HG03354 (cell line): ENCODE measurements around the gene CDH13.

Source experiments
- ATAC-seq: cut with Tn5 transposase; IDR thresholded peaks from one replicate; pipeline ENCODE4 v1.9.1; 2021; ENCODE audit warnings: mild to moderate bottlenecking; ENCODE audit not compliant: unreplicated experiment, poor library complexity, severe bottlenecking

The CDH13 gene

DNA sequence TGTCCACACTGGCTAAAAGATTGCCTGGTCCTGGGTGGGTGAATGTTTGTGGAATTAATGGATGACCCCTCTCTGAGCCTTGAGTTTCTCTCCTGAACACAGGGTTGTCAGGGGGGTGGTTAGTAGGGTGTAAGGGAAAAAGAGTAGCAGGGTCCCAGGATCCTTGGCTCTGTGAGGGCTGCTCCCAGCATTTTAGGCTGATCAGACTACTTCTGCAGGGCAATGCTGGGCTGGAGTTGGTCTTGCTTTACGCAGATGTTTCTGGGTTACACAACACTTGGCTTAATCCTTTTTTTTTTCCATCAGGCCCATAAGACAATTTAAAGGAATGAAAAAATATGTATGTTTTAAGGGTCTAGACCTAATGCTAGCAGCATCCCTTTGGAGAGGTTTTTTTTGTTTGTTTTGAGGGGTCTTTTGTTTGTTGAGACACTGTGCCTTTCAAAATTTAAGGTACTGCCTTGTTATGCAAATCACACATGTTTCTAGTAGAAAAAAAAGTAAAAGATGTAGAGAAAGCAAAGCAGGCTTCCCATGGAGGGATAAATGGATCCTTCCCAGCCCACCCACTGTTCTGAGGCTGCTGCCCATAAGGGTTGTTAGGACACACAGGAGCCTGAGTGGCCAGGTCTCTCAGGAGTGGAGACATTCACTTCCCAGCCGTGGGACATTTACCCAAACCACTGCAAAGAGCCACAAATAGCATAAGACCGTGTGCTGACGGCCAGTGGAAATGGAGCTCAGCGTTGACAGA, 955.4 kb downstream of the CDH13 start:
- no peak for ATAC-seq

DNA sequence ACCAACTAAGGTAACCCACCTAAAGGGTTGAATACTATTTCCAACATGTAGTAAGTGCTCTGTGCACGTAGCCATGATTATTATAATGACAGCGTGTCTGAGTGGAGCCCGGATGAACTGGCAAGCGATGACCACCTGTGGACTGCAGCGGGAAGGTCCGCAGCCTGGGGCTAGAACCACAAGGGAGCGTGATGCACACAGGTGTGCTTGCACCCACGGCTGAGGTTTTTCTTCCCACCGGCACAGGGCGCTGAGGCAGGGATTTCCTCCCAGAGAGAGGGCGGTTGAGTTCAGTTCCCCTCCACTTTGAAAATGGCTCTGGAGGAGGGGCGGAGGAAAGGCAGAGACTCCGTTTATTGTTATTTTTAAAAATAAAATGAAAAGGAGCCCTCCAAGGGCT, 959.3 kb downstream of the CDH13 start:
- ATAC-seq = no peak

DNA sequence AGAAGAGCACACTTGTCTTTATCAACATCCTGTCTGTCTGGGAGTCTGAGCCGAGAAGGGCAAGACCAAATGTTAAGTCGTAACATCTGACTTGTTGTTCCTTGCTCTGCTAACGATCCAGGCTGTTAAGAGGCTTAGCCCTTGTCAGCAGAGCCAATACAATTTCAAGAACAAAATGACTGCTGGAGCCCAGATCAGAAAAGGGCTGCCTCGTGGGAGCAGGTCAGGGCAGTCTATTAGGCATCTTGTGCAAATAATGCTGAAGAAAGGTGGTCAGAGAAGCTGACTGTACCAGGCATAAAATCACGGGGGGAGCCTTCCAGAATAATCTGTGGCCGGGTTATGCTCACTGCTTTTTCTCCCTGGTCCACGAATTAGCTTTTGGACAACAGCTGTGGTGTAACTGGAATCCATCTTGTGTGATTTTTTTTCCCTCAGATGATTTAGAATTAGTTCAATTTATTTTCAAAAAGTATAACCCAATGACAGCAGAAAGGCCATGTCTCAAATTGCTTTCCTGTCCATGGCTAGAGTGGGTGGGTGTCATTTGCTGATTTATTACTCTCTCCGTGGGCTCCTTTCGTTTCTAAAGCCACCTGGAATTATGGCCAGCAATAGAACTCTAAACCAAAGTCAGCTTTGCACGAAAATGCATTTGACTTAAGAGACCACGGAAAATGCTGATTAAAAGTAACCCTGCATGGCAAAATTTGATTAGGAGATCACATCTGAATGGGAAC, 959.9 kb downstream of the CDH13 start:
- no peak for ATAC-seq

DNA sequence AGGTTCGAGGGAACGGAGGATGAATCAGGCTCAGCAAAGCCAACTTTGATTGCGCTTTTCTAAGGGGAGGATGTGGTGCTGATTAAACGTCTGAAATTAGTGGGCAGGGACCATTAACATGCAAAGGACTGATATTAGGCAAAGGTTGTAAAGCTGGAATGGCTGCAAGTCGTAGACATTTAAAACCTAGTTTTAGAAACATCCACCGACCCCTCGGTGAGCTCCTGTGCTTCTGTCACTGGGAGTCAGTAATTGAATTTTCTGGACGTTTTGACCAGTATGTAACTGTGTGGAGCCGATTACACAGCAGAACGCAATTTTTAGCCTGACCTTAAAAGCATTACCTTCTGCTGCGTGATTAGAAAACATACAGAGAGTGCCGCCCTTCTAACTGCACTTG, 960.4 kb downstream of the CDH13 start:
- ATAC-seq = no peak

DNA sequence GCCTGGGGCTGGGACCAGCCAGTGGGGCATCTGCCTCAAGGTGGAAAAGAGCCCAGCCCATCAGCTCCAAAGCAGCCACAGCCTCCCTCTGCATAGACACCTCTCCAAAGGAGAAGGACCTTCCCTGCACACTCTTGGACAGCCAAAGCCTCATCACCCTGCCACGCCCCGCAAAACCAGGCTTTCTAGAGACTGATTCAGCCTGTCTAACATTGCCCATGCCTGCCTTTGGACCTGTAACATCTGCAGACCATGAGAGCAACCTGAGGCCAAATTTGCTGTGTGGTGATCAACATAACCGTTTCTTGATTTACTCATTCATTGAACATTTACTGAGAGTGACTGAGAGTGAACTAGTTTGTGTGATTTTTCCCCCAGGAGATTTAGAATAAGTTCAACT, 961.3 kb downstream of the CDH13 start:
- ATAC-seq = no peak

DNA sequence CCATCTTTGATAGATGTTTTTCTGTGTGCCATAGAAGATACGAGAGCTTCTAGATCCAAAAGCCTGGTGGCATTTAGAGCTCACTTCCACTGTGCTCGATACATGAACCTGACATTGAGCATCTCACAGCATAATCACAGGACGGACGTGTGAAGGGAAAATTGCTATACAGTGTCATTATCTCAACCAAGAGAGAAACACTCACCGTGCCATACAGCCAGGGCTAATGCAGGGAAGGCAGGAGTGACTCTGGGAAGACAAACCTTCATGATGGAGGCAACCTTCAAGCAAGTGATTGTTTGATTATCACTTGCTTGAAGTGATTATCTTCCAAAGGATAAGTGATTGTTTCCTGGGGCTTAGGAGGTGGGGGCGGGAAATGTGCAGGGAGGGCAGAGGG, 962.8 kb downstream of the CDH13 start:
- no peak for ATAC-seq

DNA sequence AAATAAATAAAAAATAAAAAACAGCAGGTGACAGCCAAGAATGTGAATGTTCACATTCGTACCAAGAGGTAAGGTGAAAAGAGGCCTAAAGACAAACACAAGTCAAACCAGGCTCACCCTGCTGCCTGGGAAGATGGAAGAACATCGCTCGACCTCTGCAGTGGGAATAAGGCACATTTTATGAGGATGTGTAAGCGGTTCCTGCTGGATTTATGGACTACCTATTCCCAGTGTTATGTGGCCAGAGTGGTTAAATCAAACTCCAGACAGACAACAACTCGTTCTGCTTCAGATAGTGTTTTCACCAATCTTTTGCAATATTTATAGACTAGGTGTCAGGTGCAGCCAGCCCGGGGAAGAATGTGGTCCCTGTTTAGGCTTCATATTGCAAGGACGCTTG, 966.0 kb downstream of the CDH13 start:
- ATAC-seq = no peak

DNA sequence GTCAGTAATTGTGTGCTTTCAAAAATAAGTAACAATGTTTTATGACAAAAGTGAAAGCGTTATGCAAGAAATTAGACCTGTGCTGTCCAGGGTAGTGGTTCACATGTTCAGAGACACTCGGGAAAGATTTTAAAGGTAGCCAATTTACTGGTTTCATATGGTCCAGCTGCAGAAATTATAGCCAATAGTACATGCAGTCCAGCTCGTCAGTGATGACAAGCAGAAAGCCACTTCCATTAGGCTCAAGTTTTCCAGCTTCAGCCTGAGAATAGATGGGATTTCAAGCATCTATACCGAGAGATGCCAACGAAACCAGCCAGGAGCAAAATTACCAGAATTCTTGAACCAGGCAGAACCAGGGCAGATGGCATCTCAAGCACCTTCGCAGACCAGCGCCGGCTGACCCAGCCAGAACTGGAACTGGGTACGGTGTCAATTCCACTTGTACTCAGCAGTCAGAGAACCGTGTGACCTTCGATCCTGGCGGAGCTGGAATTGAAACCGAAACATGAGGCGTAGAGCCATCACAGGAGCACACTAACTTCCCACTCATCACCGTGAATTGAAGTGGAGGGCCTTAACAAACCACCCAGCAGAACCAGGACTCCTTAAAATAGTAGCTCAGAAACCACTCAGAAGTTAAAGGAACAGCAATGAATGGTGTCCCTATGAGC, 973.2 kb downstream of the CDH13 start:
- ATAC-seq = no peak

DNA sequence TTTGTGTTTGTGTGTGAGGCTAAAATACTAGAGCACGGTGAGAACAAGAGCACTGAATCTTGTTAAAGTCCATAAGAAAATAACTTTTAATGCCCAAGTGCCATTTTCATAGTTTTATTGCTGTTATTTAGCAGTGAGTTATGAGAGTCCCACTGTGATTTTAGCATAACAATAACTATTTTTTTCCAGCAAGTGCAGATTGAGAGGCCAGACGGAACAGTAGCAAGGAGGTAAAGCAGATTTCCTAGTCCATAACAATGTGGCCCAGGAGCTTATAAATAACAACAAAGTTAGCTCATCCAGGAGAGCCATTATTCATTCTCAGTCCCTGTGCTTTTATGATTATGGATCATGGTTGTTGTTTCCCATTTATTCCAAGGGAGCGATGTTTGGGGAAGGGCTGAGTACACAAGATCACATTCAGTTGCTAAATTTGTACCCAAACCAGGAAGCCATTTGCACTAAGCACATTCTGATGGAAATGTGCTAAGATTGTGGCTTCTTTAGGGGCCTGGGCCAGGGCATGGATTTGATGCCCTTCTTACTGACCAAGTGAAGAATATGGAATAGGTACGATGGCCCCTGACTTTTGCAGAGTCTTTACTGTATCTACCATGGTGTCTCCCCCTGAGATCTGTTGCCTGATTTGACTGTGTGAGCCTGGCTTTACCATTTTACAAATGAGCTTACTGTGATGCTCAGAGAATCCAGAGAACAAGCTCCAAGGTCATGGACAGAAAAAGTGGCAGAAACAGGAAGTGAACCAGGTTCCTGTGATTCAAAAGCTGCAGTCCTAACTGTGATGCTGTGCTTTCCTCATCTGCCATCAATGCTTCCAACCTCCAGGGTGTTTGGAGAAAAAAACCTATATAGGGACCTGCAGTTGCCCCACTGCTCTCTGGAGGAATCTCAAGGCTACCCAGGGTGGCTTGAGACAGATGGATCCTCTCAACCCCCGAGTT, 976.3 kb downstream of the CDH13 start:
- ATAC-seq = no peak

DNA sequence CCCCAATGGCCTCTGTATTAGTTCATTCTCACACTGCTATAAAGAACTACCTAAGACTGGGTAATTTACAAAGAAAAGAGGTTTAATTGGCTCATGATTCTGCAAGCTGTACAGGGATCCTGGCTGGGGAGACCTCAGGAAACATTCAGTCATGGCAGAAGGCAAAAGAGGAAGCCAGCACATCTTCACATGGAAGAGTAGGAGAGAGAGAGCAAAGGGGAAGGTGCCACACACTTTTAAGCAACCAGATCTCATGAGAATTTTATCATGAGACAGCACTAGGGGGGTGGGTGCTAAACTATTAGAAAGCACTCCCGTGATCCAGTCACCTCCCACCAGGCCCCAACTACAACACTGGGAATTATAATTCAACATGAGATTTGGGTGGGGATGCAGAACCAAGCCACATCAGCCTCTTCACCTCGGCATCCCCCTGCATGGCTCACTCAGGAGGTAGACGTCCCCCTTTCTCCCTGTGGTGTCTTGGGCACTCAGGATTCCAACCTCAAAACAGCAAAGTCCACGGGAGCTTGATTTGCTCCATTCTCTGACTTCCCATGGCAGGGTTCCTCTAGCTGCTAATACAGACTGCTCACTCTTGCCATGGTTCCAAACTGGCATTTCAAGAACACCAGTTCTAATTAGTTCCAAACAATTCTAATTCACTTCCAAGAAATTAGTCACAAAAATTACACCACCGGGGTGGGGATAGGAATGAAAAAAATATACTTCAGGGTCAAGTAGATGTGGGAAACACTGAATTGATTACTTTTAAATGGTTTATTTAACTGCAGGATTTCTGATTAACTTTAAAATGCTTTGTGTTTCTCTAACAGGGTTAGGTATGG, 977.2 kb downstream of the CDH13 start:
- ATAC-seq = no peak

DNA sequence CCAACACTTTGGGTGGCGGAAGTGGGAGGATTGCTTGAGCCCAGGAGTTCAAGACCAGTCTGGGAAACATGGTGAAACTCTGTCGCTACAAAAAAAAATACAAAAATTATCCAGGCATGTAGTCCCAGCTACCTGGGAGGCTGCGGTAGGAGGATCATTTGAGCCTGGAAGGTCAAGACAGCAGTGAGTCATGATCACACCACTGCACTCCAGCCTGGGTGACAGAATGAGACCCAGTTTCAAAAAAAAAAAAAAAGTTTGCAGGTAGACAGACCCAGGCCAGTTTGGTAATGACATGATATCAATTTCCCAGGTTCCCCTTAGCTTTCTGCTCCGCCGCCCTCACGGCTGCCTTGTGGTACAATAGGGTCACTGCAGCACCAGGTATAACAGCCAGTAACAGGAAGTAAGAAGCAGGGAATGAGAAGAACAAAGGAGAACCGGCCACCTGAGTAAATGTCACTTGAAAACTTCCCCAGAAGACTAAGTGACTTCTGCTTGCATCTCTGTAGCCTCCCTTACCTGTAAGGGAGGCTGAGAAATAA, 979.8 kb downstream of the CDH13 start:
- no peak for ATAC-seq

DNA sequence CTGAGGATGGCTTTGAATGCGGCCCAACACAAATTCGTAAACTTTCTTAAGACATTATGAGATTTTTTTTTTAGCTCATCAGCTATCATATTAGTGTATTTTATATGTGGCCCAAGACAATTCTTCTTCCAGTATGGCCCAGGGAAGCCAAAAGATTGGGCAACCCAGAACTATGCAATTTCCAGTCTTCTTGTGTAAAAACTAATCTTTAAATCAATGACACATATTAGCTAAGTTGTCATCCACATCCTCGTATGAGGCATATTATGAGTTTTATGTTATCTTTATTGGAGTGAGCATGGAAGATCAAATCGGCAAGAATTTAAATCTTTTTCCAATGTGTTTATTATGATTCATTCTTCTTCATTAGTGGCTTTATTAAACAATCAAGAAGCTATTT, 982.4 kb downstream of the CDH13 start:
- ATAC-seq = no peak

DNA sequence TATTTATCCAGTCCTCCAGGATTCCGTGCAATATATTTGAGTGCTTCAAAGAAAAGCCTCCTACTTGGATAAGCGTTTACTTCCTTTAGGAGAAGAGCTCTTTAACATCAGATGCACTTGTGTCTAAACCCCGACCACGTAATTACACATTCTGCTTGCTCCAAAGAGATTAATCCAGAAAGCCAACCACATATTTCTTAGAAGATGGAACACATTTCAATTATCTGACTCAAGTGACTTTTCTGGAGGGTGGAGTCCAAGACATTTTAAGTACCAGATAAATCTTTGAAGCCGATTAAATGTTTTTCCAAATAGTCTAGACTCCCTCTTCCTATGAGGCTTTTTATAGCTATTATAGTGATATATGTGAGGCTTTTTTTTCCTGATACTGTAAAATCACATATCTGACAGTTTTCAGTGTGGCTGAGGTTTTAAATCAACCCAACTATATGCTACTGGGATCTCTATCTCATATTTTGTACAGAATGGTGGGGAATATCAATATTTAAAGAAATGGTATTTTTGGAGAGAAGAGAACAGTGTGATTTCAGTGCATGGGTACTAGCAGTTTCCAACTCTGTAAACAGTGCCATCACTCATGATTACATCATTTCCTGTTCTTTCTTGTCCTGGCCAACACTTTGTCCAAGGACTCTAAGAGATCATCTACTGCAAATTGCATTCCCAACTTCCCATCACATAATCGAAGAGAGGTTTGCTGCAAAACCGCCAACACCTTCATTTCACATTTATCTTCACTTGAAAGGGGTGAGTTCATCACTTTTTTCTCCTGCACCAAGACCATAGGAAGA, 988.6 kb downstream of the CDH13 start:
- ATAC-seq = no peak

DNA sequence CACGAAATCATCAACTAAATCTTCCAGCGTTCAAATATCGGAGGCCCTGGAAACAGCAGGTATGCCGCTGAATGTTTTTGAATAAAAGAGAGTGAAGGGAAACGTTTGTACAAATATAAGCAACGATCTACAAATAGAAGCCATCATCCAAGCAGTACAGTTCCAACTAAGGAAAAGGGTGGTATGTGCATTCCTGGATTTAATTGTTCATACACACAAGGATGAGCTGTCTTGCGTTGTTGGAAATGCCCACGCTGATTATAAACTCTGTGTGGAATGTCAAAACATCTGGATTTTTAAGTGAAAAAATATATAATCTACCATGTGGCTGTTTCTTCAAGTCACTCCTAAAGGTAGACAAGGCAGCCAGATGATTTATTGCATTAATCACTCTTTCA, 989.2 kb downstream of the CDH13 start:
- no peak for ATAC-seq

DNA sequence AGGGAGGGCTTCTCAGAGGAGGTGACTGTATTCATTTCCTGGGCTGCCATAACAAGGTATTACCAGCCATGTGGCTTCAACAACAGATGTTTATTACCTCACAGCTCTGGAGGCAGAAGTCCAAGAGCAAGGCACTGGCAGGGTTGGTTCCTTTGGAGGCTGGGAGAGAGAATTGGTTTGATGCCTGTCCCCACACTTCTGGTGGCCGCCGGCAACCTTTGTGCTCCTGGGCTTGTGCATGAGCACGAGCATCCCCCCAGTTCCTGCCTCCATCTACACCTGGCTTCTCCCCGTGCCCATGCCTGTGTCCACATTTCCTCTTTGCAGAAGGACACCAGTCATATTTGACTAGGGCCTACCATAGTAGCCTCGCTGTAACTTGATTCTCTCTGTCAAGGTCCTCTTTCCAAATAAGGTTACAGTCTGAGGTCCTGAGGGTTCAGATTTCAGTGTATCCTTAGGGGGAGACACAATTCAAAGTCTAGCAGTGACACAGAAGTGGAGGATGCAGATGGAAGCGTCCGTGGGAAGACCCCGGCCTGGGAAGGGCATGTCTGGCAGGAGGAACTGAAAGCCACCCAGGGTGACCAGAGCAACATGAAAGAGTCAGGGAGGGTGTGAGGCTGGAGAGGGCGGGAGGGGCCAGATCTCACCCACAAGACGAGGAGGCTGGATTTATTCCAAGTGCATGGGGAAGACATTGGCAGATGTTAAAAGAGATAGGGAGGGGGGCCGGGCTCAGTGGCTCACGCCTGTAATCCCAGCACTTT, 992.8 kb downstream of the CDH13 start:
- ATAC-seq = no peak

DNA sequence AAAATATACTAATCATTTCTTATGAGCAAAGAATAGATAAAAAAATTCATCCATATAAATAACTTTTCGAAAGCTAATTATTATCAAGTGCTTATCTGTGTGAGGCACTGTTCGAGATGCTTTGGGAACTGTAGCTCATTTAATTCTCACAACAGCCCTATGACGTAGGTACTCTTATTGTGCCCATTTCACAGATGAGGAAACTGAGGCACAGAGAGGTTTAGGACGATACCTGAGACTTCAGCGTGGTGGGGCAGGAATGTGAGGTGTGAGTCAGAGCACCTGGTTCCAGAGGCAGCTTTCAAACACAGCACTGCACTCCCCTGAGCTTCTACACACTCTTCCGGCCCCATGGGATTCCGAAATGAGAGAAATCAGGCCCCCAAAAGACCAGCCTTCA, 995.2 kb downstream of the CDH13 start:
- ATAC-seq = no peak

DNA sequence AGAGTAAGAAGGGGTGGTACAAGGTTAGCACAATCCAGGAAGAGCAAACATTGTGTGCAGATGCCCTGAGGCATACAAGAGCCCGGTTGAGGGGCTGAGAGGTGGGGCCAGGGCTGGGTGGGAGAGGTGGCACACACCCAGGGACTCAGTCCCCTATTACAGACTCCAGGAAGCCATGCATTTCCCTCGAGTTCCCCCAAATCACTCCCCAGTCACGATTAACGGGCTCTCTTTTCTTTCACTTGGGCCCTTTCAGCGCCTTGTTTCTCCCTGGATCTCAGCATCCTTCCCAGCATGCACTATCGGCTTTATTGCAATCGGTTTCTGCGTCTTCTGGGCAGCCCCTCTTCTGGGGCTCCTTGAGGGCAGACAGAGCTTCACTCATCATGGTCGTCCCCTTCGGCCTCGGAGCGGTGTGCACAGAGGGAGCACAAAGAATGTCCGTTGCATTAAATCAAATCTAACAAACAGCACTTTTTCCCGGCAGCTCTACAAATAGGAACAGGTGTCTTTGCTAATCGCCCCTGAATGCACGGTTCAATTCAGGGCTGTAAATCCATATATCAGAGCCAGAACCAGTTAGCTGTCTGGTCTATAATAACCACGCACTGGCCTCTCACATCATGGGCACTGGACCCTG, 996.4 kb downstream of the CDH13 start:
- no peak for ATAC-seq
